Limb (tissue), 2 donors: ENCODE measurements around the gene LRRC15.

Experiments
- DNase-seq, 2 donors: peaks; one replicate each; pipeline ENCODE4 v3.0.0-alpha.2; 2016; ENCODE audit errors: extremely low spot score in 2 of 2

Gene LRRC15

DNA sequence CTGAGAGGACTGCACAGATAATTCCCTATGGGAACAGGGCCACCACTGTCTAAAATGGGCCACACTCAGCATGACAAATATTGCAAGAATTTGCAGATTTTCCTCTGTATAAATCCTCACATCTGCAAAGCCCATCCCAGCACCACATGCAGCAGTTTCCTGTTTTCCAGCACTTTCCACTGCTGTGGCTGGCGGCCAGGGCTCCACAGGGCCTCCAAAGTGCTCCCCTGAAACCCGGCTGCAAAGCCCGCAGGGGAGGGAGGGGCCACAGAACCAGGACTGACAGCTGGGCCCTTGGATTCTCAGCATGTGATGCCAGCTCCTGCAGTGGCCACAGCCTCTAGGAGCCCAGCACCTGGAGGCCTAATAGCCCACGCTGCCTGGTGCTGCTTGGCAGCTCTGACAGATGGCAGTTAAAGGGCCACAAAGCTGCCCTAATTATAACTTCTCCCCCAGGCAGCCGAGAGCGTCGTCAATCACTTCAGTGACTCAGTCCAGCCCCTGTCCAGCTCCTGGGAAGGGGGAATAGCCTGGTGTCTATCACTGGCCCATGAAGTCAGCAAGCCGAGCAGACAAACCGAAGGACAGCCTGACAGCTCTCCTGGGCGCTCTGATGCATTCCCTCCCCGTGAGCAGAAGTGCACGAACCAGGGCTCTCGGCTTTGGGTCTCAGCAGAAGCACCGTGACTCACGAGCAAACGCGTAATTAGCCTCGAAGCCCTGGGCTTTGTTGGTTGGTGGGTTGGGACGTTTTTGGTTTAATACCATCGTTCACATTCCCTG is 4.7 kb downstream of the LRRC15 start:
- DNase-seq: peak; percentile 43 to 83

DNA sequence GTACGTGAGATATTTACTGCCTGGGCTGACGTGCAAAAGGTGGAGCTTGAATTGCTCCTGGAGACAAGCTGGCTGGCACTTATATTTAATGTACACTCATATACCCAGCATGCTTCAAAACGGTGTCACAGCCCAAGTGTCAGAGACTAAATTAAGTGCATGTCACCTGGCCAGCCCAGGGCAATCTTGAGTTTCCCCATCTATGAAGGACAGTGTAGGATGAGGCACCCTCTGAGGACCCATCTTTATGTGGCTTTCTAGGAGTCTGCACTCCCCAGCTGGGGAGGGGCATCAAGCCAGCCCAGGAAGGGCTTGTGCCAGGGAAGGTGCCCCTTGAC is 5.3 kb downstream of the LRRC15 start:
- no peak for DNase-seq

GRCh38 chr3:194360568-194360967 is 9.0 kb downstream of the LRRC15 start:
- DNase-seq: no peak

GRCh38 chr3:194357681-194358080 is 11.9 kb downstream of the LRRC15 start:
- no peak for DNase-seq

- DNase-seq: no peak
Measured at GRCh38 chr3:194355379-194355778, 14.2 kb downstream of the LRRC15 start.

DNA sequence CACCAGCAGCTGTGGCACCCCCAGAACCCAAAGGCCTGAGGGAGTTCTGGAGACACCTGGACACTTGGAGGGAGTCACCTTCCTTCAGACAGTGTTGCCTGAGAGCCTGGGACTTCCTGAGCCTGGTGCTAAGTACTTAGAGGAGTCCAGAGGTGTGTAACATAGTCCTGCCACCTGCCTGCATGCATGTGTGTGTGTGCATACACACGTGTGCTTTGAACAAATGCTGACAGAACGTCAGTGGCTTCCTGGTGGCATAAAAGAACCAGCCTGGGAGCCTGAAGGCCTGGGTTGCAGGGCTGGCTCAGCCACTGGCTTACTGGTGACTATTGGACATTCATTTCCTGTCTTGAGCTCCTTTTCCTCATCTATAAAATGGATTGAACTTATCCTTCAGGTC is 15.2 kb downstream of the LRRC15 start:
- no peak for DNase-seq

GRCh38 chr3:194352667-194353246 is 16.8 kb downstream of the LRRC15 start:
- no peak for DNase-seq

DNA sequence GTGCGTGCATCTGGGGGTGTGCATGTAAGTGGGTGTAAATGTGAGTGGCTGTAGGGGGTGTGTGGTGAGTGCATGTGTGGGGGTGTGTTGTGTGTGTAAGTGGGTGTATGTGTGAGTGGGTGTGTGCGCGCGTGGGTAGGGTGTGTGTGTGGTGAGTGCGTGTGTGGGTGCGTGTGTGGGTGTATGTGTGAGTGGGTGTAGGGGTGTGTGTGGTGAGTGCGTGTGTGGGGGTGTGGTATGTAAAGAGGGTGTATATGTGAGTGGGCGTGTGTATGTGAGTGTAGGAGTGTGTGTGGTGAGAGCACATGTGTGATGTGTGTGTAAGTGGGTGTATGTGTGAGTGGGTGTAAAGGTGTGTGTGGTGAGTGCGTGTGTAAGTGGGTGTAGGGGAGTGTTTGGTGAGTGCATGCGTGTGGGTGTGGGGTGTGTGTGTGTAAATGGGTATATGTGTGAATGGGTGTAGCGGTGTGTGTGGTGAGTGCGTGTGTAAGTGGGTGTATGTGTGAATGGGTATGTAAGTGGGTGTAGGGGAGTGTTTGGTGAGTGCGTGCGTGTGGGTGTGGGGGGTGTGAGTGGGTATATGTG is 17.5 kb downstream of the LRRC15 start:
- no peak for DNase-seq

GRCh38 chr3:194351080-194351672 is 18.4 kb downstream of the LRRC15 start, which contains the start of gene CPN2:
Gene CPN2, minus strand, starts transcription at chr3:194351328. Its CDS starts 8,626 bp downstream, at chr3:194342702.
- no peak for DNase-seq

- DNase-seq: no peak
Measured at GRCh38 chr3:194350726-194351071, 18.8 kb downstream of the LRRC15 start.

GRCh38 chr3:194348354-194348753 is 21.2 kb downstream of the LRRC15 start:
- DNase-seq: peak in 1 of 2 donors; percentile 13

DNA sequence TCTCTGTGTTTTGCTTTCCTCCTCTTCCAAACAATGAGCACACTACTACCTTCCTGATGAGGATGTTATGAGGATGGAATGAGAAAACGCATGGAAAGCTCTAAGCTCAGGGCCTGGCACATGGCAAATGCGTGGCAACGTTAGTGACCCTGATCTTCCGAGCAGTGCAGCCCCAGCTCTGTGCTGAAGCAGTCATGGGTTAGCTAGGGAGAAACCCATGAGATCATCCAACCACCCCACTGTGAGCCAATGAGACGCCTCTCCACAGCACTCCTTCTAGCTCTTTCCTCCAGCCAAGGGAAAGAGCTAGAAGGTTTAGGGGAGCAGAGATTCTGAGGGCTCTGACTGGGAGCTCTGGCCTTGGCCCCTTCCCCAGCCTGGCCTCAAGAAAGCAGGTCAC is 22.9 kb downstream of the LRRC15 start:
- DNase-seq: no peak

GRCh38 chr3:194346035-194346434 is 23.5 kb downstream of the LRRC15 start:
- DNase-seq: no peak

- peak; percentile 61 to 89 for DNase-seq
Measured at GRCh38 chr3:194344012-194344411, 25.5 kb downstream of the LRRC15 start.

GRCh38 chr3:194343561-194343893 is 26.0 kb downstream of the LRRC15 start:
- DNase-seq: no peak

DNA sequence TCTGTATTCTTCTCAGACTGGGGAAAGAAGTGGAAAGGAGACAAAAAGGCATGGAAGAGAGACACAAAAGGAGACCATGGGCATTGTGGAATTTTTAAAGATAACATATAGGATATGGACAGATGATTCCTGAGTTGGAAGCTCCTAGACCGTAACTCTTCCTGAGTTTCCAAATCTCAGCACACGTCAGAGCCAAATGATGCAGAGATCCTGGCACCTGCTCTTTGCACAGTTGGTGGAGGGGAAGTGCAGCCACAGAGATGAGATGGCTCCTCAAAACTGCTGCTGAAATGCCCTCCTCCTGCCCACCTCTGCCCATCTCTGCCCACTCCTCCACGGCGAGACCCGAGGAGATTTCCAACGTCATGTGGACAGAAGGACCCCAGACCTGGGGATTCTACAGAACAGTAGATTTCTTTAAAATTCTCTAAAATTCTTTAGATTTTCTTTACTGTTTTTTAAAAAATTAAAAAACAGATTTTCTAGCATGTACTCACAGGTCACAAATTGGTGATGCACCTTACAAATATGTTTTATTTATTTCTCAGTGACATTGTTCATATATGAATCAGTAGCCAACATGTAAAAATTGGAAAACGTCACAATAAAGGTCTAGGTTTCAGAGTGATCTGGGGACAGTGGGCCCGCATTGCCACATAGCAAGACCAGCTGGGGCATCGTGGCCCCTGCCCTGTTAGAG is 26.5 kb downstream of the LRRC15 start:
- no peak for DNase-seq

DNA sequence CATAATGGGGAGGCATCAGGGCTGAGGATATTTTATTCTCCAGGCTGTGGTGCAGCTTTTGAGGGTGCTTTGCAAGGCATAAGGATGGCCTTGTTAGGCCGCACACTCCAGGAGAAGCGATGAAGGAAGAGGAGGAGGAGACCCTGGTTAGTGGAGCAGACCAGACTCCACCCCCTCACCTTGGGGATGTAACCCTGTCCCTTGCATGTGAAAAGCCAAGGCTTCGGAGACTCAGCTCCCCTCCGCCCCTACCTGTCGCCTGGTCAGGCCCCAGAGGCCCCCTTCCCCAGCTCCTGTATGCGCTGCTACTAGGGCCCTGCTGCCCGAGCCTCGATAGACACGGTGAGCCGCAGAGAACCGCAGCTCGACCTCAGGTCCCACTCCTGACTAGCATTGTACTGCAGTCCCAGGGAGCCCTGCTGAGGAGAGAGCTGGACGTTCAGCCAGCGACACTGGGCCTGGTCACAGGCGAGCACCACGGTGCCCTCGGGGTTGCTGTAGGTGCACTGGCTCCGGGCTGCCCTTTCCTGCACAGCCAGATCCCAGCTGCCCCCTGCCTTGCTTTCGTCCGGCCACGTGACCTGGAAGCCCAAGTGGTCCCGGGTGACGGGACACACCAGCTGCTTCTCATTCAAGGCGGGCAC is 28.7 kb downstream of the LRRC15 start:
- no peak for DNase-seq

DNA sequence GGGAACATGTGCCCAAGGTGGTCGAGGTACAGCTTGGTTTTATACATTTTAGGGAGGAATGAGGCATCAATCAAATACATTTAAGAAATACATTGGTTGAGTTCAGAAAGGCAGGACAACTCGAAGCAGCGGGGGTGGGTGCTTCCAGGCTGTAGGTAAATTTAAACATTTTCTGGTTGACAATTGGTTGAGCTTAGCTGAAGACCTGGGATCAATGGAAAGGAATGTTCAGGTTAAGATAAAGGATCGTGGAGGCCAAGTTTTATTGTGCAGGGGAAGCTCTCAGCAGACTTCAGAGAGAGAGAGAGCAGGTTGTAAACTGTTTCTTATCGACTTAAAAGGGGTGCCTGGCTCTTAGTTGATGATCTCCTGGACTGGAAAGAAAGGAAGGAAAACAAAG is 29.7 kb downstream of the LRRC15 start:
- no peak for DNase-seq

- no peak for DNase-seq
Measured at GRCh38 chr3:194339356-194339755, 30.2 kb downstream of the LRRC15 start.

- DNase-seq: no peak
Measured at GRCh38 chr3:194337965-194338753, 31.4 kb downstream of the LRRC15 start.
